ENCODE measurements around the gene CALN1.

CALN1 gene

DNA sequence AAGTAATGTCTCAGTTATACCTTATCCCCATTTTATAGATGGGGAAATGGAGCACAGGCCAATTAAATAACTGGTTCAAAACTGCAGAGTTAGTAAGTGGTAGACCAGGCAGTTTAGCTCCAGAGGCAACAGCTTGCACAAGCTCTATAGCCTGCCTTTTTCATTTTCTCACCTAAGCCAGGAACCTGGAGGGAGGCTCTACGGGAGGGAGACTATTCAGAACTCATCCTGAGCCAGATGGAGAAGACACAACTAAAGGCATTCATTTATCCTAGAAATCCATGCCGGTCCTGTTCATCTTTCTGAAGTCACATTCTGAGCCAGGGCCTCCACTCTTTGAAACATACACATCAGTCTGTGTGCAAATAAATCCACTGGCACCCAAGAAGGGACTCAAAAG, 103.2 kb downstream of the CALN1 start:
- TF ChIP-seq ZNF600 (tag by site-specific recombination; IDR thresholded peaks at IDR 0.05) (no peak), SCRT1 (tag by site-specific recombination; IDR thresholded peaks at IDR 0.05; ENCODE audit: borderline replicate concordance) (no peak), PRDM2 (tag by site-specific recombination; IDR thresholded peaks at IDR 0.05; ENCODE audit: borderline replicate concordance) (no peak), AEBP2 (tag by site-specific recombination; IDR thresholded peaks at IDR 0.05; ENCODE audit: borderline replicate concordance) (no peak), ZNF132 (tag by site-specific recombination; IDR thresholded peaks at IDR 0.05; ENCODE audit: borderline replicate concordance) (no peak), ZNF214 (tag by site-specific recombination; IDR thresholded peaks at IDR 0.05; ENCODE audit: borderline replicate concordance) (no peak), GLI2 (tag by site-specific recombination; IDR thresholded peaks at IDR 0.05; ENCODE audit: borderline replicate concordance, low read depth) (no peak), ZNF76 (tag by site-specific recombination; IDR thresholded peaks at IDR 0.05; ENCODE audit: borderline replicate concordance, low read depth) (no peak), ZFP41 (tag by site-specific recombination; IDR thresholded peaks at IDR 0.05; ENCODE audit: borderline replicate concordance) (no peak), PRDM4 (tag by site-specific recombination; IDR thresholded peaks at IDR 0.05) (no peak), ZNF544 (tag by site-specific recombination; IDR thresholded peaks at IDR 0.05) (no peak), ZNF24 (tag by site-specific recombination; IDR thresholded peaks at IDR 0.05) (no peak), ZNF473 (tag by site-specific recombination; IDR thresholded peaks at IDR 0.05) (no peak)
- TF ChIP-seq, protein P1, sequence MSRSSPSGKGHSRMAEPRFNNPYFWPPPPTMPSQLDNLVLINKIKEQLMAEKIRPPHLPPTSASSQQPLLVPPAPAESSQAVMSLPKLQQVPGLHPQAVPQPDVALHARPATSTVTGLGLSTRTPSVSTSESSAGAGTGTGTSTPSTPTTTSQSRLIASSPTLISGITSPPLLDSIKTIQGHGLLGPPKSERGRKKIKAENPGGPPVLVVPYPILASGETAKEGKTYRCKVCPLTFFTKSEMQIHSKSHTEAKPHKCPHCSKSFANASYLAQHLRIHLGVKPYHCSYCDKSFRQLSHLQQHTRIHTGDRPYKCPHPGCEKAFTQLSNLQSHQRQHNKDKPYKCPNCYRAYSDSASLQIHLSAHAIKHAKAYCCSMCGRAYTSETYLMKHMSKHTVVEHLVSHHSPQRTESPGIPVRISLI (tag by site-specific recombination; IDR thresholded peaks at IDR 0.05): no peak
- Histone ChIP-seq H3K27ac (ENCODE audit: extremely low read depth, low read depth, low read length) (no peak overlapping the region), H3K4me1 (ENCODE audit: control insufficient read depth, insufficient read depth, low read length) (no peaks in the 10 kb centered on the region), H3K36me3 (ENCODE audit: control insufficient read depth in 2 of 2, insufficient read depth in 1 of 2, low read length in 2 of 2) (no peaks in the 10 kb centered on the region), H3K4me3 (ENCODE audit: low read depth, low read length) (no peak overlapping the region), H3K9me3 (ENCODE audit: control insufficient read depth, insufficient read depth, low read depth, low read length) (no peaks in the 10 kb centered on the region)
- ChIA-PET POLR2A (no interaction called here), CTCF (no interaction called here)

GRCh38 chr7:72307566-72307965, 104.6 kb downstream of the CALN1 start:
- Histone ChIP-seq H3K9me3 (ENCODE audit: control insufficient read depth, insufficient read depth, low read depth, low read length) (no peaks in the 10 kb centered on the region), H3K27ac (ENCODE audit: extremely low read depth, low read depth, low read length) (no peak overlapping the region), H3K4me3 (ENCODE audit: low read depth, low read length) (no peak overlapping the region), H3K36me3 (ENCODE audit: control insufficient read depth in 2 of 2, insufficient read depth in 1 of 2, low read length in 2 of 2) (no peaks in the 10 kb centered on the region), H3K4me1 (ENCODE audit: control insufficient read depth, insufficient read depth, low read length) (no peaks in the 10 kb centered on the region)
- CTCF ChIA-PET: interaction anchor here (0.6 kb wide), 1 partner anchor 16 kb away, joined by 3 read pairs; no protein-coding TSS in a partner anchor
- POLR2A ChIA-PET: no interaction called here
- TF ChIP-seq ZNF654 (tag by site-specific recombination; IDR thresholded peaks at IDR 0.05; ENCODE audit: low read depth) (no peak), ZNF513 (tag by site-specific recombination; IDR thresholded peaks at IDR 0.05) (no peak), ZNF585B (tag by site-specific recombination; IDR thresholded peaks at IDR 0.05) (no peak), ZNF701 (tag by site-specific recombination; IDR thresholded peaks at IDR 0.05) (no peak), ZFP41 (tag by site-specific recombination; IDR thresholded peaks at IDR 0.05; ENCODE audit: borderline replicate concordance) (no peak), ZNF558 (tag by site-specific recombination; IDR thresholded peaks at IDR 0.05) (no peak), SCRT1 (tag by site-specific recombination; IDR thresholded peaks at IDR 0.05; ENCODE audit: borderline replicate concordance) (no peak), GLI4 (tag by site-specific recombination; IDR thresholded peaks at IDR 0.05) (no peak), MZF1 (tag by site-specific recombination; IDR thresholded peaks at IDR 0.05; ENCODE audit: borderline replicate concordance) (no peak)
